Activated naive CD4-positive, alpha-beta T cell treated with Interleukin-2 at 50 U/mL for 16 hours (primary cell): ENCODE results near the gene SGF29.
A peak's percentile ranks its signal among the peaks of the same experiment; 100 is the strongest.
"Not testable (repeated sequence)": the region's sequence is repeated elsewhere in the genome, so short reads cannot be mapped to it uniquely, and the experiment has no call there.

Experiments used
- DNase-seq: peaks from one replicate; pipeline ENCODE4 v3.0.0-alpha.2; 2020

Gene SGF29

DNA sequence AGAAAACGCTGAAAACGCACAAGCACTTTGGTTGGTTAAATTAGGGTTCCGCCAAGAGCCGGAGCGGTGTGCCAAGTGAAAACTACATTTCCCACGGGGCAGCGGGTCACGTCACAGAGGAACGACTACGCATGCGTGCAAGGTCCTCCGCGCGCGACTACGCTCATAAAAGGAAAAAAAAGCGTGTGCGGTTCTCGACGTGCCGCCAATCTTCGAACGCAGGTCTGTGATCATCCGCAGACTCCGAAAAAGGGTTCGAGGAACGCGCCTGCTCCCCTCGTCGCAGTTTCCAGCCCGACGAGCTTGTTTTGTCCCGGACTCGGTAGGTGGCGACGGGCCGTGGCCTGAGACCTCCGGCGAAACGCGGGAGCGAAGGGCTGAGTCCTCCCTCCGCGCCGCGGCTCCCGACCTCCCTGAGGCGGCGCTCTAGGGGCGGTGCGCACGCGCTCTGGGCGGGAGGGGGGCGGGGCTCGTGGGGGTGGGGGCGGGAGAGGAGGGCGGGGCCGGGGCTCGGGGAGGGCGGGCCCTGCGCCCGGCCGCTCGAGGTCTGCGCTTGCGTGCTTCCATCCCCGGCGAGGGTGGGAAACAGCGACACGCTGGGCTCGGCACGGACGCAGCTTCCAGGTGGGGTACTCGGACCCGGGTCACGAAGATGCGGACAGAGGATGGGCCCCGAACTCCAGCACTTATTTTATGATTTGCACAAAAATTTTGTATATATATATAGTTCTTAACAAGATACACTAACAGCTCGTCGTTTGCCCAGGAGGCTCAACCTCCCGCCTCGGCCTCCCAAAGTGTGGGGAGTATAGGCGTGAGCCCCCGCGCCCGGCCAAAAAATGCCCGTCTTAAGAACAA is at the start of gene SGF29:
Gene SGF29 (plus strand): TSS at position 145 of the 858 bp plus-strand sequence. CDS start 27,150 bp downstream, outside the sequence.
- DNase-seq, result peak; percentile 93

DNA sequence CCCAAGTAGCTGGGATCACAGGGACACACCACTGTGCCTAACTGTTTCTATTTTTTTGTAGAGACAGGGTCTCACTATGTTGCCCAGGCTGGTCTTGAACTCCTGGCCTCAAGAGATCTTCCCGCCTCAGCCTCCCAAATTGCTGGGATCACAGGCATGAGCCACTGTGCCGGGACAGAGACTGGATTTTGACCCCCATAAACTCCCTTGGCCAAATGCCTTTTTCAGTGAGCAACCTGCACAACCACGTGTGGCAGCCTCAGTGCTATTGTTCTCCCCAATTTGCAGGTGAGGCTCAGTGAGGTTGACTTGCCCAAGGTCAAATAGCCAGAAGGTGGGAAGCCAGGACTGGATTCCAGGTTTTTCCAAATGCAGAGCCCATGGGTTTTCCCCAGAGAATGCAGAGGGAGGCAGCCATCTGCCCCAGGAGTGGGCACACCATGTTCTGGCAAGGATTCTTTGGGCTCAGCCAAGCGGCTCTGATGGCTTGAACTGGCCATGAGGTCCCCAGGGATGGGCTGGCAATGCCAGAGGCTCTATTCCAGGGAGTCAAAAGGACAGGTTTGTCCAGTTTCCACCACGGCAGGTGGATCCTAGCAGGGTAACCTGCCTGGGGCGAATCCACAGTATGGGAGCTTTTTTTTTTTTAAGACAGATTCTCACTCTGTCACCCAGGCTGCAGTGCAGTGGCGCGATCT is 48.9 kb upstream of the SGF29 start:
- DNase-seq, result no peak

DNA sequence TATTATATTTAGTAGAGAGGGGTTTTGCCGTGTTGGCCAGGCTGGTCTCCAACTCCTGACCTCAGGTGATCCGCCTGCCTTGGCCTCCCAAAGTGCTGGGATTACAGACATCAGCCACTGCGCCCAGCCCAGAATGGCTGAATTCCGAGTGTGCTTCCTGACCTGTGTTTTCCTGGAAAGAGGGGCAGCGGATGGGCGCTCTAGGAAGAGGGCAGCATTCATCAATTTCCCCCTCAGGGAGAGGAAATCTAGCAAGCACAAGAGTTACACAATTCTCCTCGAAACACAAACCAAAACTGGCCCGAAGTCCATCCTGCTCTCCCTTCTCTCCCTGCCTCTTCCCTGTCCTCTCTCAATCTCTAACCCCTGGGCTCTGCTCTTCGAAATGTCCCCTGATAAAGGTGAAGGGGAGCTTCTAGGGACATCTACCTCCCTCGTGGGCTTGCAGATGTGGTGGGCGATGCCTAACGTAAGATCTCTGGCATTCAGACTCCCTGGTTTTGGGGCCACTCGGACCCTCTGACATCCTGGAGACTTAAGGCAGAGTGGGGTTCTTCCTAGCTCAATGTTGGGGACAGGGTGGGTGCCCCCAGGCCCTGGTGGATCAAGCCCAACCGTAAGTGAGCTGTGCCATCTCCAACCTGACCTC is 48.1 kb upstream of the SGF29 start:
- DNase-seq, result no peak

DNA sequence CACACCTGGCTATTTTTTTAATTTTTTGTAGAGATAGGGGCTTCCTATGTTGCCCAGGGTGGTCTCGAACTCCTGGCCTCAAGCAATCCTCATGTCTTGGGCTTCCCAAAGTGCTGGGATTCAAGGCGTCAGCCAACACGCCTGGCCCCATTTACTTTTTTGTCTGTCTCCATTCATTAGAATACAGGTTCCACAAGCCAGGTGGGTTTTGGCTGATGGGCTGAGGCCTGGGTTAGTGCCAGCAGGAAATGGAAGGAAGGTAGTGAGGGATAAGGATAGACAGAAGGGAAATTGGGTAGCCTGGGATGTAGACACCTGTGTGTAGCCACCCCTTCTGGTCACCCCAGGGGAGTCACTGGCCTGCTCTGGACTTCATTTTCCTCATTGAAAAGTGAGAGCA is 42.7 kb upstream of the SGF29 start:
- DNase-seq, result no peak

DNA sequence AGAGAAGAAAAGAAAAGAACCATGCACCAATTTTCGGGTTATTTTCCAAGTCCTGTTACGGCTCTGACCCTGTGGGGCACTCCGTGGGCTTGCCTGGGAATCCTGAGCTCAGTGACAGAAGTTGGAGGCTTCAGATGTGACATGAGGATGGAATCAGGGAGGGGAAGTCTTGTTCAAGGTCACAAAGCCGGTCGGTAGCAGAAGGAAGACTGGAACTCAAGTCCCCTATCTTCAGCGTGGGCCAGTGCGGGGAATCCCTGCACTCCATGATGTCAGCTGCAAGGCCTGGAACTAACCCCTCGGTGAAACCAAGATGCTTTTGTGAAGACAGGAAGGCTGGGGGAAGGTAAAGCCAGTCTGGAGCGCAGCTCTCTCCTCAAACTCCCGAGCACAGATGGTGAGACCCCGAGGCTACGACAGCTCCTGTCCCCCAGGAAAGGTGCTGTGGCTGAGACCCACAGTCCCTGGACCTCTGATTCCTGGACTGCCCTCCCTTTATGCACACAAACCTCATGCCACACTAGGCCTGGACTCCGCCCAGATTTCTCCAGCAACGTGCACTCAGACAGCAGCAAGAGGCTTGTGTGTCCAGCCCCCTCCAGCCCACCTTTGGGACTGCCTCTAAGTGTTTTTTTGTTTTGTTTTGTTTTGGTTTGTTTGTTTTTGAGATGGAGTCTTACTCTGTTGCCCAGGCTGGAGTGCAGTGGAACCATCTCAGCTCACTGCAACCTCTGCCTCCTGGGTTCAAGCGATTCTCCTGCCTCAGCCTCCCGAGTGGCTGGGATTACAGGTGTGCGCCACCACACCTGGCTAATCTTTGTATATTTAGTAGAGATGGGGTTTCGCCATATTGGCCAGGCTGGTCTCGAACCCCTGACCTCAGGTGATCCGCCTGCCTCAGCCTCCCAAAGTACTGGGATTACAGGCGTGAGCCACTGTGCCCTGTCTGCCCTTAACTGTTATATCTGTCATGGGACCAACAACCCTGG is 41.6 kb upstream of the SGF29 start:
- DNase-seq, result no peak

DNA sequence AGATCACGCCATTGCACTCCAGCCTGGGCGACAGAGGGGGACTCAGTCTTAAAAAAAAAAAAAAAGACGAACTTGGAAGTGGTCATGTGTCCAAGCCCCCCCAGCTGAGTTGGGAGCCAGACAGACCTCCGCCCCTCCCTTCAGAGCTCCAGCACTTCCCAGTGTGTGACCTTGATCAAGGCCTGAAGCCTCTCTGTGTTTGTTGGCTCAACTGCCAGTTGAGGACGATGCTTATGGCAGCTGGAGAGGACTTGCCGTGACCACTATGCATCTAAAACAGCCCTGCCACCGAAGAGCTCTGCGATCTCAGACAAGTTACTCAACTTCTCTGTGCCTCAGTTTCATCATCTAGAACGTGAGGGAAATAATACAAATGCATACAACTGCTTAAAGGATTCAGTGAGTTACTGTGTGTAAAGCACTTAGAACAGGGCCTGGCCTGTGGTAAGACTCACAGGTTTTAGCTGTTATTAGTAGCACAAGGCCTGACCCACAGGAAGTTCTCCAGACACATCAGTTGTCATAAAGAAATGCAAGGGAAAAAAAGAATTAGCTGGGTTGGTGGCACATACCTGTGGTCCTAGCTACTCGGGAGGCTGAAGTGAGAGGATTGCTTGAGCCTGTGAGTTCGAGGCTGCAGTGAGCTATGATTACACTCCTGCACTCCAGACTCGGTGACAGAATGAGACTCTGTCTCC is 40.1 kb upstream of the SGF29 start:
- no peak for DNase-seq

DNA sequence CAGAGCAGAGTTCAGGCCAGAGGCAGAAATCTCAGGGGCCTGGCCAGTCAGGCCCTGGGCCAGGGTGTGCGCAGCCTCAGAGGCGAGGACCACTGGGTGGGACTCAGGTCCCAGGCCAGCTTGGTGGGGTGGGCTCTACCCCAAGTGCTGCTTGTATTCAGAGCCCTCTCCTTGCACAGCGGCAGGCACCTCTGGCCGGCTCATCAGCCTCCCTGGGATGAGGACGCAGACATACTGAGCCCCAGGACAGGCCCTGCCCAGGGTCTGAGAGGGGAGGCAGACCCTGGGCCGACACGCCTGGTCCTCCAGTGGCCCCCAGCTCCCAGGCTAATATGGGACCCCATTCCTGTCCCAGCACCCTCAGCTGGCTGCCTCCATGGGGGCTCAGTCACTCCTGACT is 39.5 kb upstream of the SGF29 start:
- DNase-seq, result no peak

DNA sequence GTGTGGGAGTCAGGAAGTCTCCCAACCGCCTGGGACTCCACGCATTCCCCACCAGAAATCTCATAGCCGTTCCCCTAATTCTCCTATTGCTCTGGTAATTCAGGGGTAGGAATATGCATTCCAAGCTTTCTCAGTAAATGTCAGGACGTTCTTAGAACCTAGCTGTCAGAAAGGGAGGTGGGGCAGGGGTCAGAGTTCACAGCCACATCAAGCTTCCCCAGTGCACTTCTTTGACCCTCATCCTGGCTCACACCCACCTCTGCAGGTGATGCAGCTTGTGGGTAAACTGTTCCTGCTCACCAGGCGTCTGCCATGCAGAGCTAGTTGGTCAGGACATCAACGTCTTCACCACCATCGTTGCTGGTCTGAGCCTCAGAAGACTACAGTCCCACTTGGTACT is 33.0 kb upstream of the SGF29 start:
- no peak for DNase-seq

DNA sequence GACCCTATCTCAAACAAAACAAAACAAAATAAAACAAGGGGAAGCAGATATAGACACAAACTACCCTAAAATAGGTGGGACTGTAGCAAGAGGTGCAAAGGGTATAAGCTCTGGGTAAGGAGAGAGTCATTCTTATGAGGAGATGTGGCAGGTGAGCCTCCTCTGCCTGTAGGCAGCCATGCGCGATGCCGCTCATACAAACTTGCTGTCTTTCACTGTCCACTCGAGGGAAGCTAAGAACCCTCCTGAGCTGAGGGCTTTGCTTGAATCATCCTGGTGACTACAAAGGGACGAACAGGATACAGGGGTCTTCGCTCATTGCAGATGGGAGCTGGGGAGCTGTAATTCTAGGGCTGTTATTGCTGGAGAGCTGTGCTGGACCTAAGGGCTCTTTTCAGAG is 32.3 kb upstream of the SGF29 start:
- no peak for DNase-seq

DNA sequence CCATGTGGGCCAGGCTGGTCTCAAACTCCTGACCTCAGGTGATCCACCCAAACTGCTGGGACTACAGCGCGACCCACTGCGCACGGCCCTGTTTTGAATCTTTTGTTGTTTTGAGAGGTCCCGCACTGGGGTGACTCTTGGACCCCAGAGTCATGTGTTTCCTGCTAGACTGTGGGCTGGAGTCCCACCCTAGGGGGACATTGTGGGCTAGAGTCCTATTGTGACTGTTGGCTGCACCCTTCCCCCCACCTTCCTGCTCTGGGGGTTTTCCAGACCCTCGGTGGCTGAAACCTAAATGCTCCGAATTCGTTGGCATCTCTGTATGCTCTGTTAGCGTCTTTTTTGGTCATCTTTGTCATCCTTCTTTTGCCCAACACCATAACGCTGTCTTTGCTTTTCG is 30.9 kb upstream of the SGF29 start:
- DNase-seq, result no peak

DNA sequence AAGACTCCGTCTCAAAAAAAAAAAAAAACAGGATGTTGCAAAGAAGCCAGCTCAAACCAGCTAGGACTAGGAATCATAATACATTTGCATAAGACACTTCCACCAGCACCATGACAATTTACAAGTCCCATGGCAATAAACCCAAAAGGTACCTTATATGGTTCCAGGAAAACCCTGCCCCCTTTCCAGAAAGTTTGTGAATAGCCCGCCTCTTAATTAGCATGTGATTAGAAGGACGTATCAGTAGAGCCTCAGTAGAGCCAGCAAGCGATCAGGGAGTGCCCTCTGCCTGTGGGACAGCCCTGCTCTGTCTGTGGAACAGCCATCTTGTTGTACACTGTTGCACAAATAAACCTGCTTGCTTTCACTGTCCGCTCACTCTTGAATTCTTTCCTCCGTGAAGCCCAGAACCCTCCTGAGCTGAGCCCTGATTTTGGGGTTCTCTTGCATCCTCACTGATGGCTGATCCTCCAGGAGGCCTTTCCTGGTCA is 29.0 kb upstream of the SGF29 start:
- no peak for DNase-seq

DNA sequence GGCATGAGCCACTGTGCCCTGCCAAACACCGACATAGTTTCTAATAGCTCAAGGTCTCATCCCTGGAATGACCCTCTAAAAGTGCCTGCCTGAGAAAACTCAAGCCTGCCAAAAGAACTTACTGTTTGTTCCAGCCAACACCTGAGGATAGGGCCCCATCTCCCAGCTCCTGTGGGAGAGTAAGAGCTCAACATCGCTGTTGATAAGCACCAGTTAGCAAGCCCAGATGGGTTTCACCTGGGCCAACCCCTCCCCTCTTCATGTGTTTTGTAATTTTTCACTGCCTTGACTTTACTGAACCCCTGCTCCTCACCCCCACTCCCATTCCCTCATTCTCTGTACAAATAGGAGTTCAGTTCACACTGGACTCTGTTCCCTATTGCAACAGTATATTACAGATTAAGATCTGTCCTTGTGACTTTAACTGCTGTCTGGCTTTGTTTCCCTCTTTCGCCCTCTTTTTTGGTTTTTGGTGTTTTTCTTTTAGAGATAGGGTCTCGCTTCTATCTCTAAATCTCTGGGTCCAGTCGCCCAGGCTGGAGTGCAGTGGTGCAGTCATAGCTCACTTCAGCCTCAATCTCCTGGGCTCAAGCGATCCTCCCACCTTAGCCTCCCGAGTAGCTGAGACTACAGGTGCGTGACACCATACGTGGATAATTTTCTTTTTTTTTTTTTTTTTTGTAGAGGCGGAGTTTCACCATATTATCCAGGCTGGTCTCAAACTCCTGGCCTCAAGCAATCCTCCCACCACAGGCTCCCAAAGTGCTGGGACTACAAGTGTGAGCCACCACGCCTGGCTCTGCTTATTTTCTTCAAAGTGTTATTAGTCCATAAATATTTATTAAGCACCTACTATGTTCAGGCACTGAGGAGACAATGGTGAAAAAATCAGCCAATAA is 27.3 kb upstream of the SGF29 start:
- no peak for DNase-seq

DNA sequence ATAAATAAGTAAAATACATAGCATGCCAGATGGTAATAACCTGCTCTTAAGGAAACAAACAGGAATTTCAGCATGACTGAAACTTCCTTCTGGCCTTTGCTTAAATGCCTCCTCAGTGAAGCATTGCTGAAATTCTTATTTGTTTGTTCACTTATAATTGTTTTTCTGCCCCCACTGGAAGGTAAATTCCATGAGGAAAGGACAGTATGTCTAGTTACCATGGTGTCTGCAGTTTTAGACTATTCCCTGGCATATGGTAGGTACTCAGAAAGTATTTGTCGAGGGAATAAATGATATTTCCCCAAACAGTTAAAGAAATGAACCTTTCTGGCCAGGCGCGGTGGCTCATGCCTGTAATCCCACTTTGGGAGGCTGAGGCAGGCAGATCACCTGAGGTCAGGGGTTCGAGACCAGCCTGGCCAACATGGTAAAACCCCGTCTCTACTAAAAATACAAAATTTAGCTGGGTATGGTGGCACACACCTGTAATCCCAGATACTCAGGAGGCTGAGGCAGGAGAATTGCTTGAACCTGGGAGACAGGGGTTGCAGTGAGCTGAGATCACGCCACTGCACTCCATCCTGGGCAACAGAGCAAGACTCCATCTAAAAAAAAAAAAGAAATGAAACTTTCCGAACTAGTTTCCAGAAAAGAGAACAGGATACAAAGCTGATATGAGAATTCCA is 26.5 kb upstream of the SGF29 start:
- not testable (repeated sequence) for DNase-seq

DNA sequence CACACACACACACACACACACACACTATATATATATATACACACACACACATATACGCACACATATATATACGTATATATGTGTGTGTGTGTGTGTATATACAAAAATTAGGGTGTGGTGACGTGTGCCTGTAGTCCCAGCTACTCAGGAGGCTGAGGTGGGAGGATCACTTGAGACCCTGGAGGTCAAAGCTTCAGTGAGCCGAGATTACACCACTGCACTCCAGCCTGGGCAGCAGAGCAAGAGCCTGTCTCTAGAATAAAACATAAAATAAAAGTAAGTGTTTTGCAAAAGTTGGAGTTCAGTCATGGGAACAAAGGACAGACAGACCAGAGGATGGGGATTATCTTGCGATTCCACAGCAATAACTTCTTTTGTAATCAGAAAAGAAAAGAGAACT is 25.7 kb upstream of the SGF29 start:
- no peak for DNase-seq

DNA sequence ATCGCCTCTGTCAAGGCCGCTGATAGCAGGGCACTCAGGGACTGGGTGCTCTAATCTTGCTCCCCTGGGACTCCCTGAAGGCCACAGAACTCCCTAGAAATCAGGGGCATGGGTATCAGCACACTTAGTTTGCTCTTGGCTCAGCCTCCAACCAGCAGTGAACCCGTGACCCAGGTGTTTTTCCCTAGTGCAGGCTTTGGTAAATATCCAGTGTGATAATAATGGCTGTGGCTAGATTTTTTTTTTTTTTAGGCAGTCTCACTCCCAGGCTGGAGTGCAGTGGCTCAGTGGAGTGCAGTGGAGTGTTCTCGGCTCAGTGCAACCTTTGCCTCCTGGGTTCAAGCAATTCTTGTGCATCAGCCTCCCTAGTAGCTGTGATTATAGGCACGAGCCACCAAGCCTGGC is 25.3 kb upstream of the SGF29 start:
- DNase-seq, result no peak

DNA sequence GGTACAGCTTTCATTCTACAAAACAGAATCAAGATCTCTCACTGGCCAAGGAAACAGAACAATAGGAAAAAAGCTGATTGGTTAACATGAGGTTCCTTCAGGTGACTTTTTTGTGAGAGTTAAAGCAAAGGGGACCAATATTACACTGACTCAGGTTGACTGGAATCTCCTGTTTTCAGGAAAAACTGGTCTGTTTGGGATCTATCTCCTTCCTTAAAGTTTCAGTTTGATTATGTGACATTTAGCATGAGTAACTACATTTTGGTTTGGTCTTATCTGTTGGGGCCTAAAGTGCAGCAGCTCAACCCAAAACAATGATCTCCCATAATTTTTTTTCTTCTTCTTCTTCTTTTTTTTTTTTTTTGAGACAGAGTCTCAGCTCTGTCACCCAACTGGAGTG is 24.6 kb upstream of the SGF29 start:
- no peak for DNase-seq

DNA sequence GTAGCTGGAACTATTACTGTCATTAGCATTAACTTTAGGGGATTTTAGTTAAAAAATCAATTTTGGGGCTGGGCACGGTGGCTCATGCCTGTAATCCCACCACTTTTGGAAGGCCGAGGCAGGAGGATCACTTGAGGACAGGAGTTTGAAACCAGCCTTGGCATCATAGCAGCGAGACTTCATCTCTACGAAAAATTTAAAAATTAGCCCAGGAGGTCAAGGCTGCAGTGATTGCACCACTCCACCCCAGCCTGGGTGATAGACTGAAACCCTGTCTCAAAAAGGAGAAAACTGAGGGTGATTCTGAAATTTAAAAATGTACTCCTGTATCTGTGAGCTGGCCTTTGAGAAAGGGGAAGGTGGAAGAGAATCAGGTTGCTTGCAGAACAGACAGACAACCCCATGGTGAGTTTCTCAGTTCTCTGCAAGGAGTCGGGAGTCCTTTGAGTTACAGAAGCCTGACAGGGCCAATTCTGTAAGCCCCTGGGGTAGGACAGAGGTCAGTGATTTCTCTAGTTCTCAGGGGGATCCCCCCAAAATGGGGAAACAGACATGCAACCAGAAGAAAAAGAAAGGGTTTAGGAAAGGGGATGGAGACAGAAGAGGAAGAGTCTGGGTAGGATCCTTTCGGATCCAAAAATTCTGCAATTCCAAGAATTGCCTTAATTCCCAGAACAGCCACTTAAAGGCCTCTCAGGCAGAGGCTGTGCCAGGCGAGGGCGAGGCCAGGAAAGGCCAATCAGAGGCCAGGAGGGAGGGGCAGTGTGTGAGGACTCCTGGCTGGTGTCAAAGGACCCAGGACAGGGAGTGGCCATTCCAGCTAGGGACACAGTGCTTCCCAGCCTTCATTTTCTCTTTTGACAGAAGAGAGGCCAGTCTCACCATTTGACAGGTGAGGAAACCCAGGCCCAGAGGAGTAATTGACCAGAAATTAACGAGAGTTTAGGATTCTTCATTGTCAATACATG is 21.7 kb upstream of the SGF29 start:
- no peak for DNase-seq

DNA sequence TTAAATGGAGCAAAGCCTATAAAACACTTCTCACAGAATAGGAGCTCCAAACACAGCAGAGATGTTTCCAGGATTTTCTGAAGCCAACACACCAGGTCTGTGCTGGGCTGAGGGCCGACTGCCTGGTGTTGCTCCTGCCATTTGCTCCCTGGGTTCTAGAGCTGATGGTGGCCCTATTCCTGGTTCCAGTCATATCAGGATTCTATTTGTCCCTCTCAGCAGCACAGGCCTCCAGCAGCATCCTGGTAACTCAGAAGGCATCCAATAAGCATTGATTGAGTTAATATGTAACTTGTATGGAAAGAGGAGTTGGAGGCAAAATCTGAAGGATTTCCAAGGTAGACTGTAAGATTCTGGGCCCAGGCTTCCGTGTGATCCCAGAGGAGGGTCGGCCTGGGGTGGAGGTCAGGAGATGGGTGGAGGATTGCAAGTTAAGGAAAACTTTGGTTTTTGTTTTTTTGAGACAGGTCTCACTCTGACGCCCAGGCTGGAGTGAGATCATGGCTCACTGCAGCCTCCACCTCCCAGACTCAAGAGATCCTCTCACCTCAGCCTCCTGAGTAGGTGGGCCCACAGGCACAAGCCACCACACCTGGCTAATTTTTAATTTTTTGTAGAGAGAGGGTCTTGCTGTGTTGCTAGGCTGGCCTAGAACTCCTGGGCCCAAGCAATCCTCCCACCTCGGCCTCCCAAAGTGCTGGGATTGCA is 20.6 kb upstream of the SGF29 start:
- no peak for DNase-seq
